ENCODE results near the gene DYNLT2B. TPM values are rescaled to one million over a fixed set of nuclear protein-coding genes. Genes with fewer than 3 reads are reported as not detected.
A peak's percentile ranks its signal among the peaks of the same experiment; 100 is the strongest.

Gene DYNLT2B
- total and polyA plus RNA-seq, 2 donors (not counting 3 experiments of a cell fraction or from before 2014, with no cell fraction given) = 9.2 to 13.9 TPM

GRCh38 chr3:196356556-196356955 is 38.5 kb upstream of the DYNLT2B start:
- Histone ChIP-seq H3K4me2 (ENCODE audit: insufficient read depth, low read length) (no peak overlapping the region), H3K27ac (ENCODE audit: insufficient read depth, low read depth, low read length) (no peak overlapping the region), H3K27me3 (ENCODE audit: control insufficient read depth in 2 of 2, insufficient read depth in 2 of 2, low read length in 2 of 2) (no peaks in the 10 kb centered on the region), H3K9ac (replicated peaks; ENCODE audit: extremely low read depth, insufficient read depth, low read length) (no peak overlapping the region), H3K36me3 (ENCODE audit: control insufficient read depth in 2 of 2, extremely low read depth in 1 of 2, insufficient read depth in 2 of 2, low read length in 2 of 2) (peaks cover 8 to 9% of the 10 kb centered on the region in 2 experiments), H3K79me2 (ENCODE audit: control insufficient read depth, insufficient read depth, low read length) (no peaks in the 10 kb centered on the region), H3K4me1 (ENCODE audit: control insufficient read depth, extremely low read depth, insufficient read depth, low read length) (no peaks in the 10 kb centered on the region), H3K9me1 (replicated peaks; ENCODE audit: control insufficient read depth, extremely low read depth, insufficient read depth, low read length) (no peaks in the 10 kb centered on the region), H2AFZ (ENCODE audit: low read depth, low read length) (no peak overlapping the region), H4K20me1 (replicated peaks; ENCODE audit: control insufficient read depth, extremely low read depth, insufficient read depth, low read length) (no peaks in the 10 kb centered on the region), H3K4me3 (replicated peaks in 1 of 3; ENCODE audit: insufficient read depth in 1 of 3, low read depth in 1 of 3, low read length in 3 of 3) (no peak overlapping the region), H3K9me3 (replicated peaks; ENCODE audit: control insufficient read depth, insufficient read depth, low read length) (no peaks in the 10 kb centered on the region)
- ChIA-PET POLR2A (no interaction called here), CTCF (interaction anchor here (0.6 to 1.6 kb wide), 2 partner anchors 103 to 447 kb away, joined by 3 read pairs; no protein-coding TSS in a partner anchor)
- peak; percentile 76 for DNase-seq (ENCODE audit: low read depth, low spot score)
- intact Hi-C loops (cut with micrococcal nuclease) (no loop called here), dilution Hi-C loops (cut with MboI; ENCODE audit: extremely low pct_ligation_motif_present, low sequenced_read_pairs) (no loop called here)
- TF ChIP-seq POLR2A (IDR thresholded peaks at IDR 0.05; ENCODE audit: low read depth, low read length) (no peak), FOS (IDR thresholded peaks at IDR 0.05; ENCODE audit: borderline replicate concordance, insufficient read depth, low read length) (no peak), POLR2AphosphoS5 (IDR thresholded peaks at IDR 0.05; ENCODE audit: insufficient read depth, low read depth, low read length) (no peak), MAX (IDR thresholded peaks at IDR 0.05; ENCODE audit: insufficient read depth, insufficient read length) (no peak), EZH2 (IDR thresholded peaks at IDR 0.05; ENCODE audit: borderline replicate concordance, low read depth, low read length, severe bottlenecking) (no peak)
- no TSS peak for BruUV-seq (replicated peaks)
- FAIRE-seq = peak; percentile 43

GRCh38 chr3:196355668-196356067 is 37.6 kb upstream of the DYNLT2B start:
- Histone ChIP-seq H3K36me3 (ENCODE audit: control insufficient read depth in 2 of 2, extremely low read depth in 1 of 2, insufficient read depth in 2 of 2, low read length in 2 of 2) (peaks cover 8% of the 10 kb centered on the region in 2 experiments), H2AFZ (ENCODE audit: low read depth, low read length) (no peak overlapping the region), H3K4me2 (ENCODE audit: insufficient read depth, low read length) (no peak overlapping the region), H3K9me3 (replicated peaks; ENCODE audit: control insufficient read depth, insufficient read depth, low read length) (no peaks in the 10 kb centered on the region), H3K79me2 (ENCODE audit: control insufficient read depth, insufficient read depth, low read length) (no peaks in the 10 kb centered on the region), H4K20me1 (replicated peaks; ENCODE audit: control insufficient read depth, extremely low read depth, insufficient read depth, low read length) (no peaks in the 10 kb centered on the region), H3K4me3 (replicated peaks in 1 of 3; ENCODE audit: insufficient read depth in 1 of 3, low read depth in 1 of 3, low read length in 3 of 3) (no peak overlapping the region), H3K27ac (ENCODE audit: insufficient read depth, low read depth, low read length) (no peak overlapping the region), H3K9ac (replicated peaks; ENCODE audit: extremely low read depth, insufficient read depth, low read length) (no peak overlapping the region), H3K27me3 (ENCODE audit: control insufficient read depth in 2 of 2, insufficient read depth in 2 of 2, low read length in 2 of 2) (no peaks in the 10 kb centered on the region), H3K4me1 (ENCODE audit: control insufficient read depth, extremely low read depth, insufficient read depth, low read length) (no peaks in the 10 kb centered on the region), H3K9me1 (replicated peaks; ENCODE audit: control insufficient read depth, extremely low read depth, insufficient read depth, low read length) (no peaks in the 10 kb centered on the region)
- ChIA-PET CTCF (no interaction called here), POLR2A (no interaction called here)
- intact Hi-C loops (cut with micrococcal nuclease) (no loop called here), dilution Hi-C loops (cut with MboI; ENCODE audit: extremely low pct_ligation_motif_present, low sequenced_read_pairs) (no loop called here)
- no peak for DNase-seq (ENCODE audit: low read depth, low spot score)
- no peak for TF ChIP-seq FOS (IDR thresholded peaks at IDR 0.05; ENCODE audit: borderline replicate concordance, insufficient read depth, low read length)
- no peak for TF ChIP-seq POLR2A (IDR thresholded peaks at IDR 0.05; ENCODE audit: low read depth, low read length)
- no peak for TF ChIP-seq EZH2 (IDR thresholded peaks at IDR 0.05; ENCODE audit: borderline replicate concordance, low read depth, low read length, severe bottlenecking)
- no peak for TF ChIP-seq MAX (IDR thresholded peaks at IDR 0.05; ENCODE audit: insufficient read depth, insufficient read length)
- no peak for TF ChIP-seq GATA2 (IDR thresholded peaks at IDR 0.05; ENCODE audit: insufficient read depth, insufficient read length, low read depth, low read length)
- no peak for TF ChIP-seq MYC (IDR thresholded peaks at IDR 0.05; ENCODE audit: low read depth, low read length)
- no peak for TF ChIP-seq JUN (IDR thresholded peaks at IDR 0.05; ENCODE audit: borderline replicate concordance, insufficient read depth, insufficient read length, low read depth)
- no peak for TF ChIP-seq POLR2AphosphoS5 (IDR thresholded peaks at IDR 0.05; ENCODE audit: insufficient read depth, low read depth, low read length)
- TF ChIP-seq CTCF (IDR thresholded peaks at IDR 0.05; ENCODE audit: extremely low read depth in 1 of 2, insufficient read depth in 1 of 2, low read depth in 1 of 2, low read length in 2 of 2) = no peak
- no peak for FAIRE-seq
- BruUV-seq (replicated peaks) = no TSS peak
